Fibroblast of skin of scalp (primary cell): Measurements from ENCODE around the gene SMCR8.
"Not testable (repeated sequence)": the region's sequence is repeated elsewhere in the genome, so short reads cannot be mapped to it uniquely, and the experiment has no call there.

Source experiments
- DNase-seq: peaks from one replicate; pipeline ENCODE4 v3.0.0-alpha.2; 2013

SMCR8 gene

DNA sequence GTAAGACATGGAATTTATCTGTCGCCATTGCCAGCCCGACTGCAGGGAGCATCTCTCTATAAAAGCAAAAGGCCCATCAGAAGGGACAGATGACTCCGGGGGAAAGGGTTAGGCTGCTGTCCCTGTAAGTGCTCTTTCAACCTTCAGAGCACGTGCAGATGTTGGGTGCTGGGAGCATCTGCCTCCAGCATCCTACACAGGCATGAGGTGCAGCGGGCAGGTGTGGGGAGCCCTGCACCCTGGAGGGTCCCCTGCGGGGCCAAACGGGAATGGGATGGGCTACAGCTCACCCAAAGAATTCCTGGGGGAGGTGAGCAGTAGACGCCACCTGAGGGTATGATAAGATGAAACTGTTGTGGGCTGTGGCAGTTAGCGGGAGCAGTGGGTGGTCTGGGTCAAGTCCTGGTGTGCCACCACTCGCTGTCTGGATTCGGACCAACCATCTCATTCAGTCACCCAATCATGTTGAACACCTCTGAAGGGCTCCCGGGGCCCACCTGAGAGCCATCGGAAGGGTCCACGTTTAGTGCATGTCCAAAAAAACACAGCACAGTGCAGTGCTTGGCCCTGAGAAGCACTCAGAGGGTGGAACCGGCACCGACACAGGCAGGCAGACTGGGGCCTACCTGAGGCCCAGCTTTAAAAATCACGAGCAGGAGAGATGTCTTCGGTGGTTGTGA lies 3.8 kb downstream of the SMCR8 start:
- no peak for DNase-seq

DNA sequence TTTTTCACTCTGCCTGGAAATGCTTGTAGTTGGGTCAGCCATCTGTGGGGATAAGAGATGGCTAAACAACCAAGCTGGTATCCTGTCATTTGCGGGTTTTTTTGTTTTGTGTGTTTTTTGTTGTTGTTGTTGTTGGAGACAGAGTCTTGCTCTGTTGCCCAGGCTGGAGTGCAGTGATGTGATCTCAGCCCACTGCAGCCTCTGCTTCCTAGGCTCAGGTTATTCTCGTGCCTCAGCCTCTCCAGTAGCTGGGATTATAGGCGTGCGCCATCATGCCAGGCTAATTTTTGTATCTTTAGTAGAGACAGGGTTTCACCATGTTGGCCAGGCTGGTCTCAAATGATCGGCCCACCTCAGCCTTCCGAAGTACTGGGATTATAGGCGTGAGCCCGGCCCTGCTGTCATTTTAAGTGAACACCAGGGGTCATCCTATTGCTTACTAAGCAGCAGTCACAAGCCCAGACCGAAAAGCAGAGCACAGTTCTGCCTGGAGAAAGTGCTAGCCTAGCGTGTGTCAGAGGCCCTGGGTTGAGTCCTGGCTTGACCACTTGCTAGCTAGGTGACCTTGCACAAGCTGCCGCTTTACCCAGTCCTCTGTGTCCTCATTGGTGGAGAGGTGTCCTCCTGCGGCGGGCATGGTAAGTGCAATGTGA lies 4.6 kb downstream of the SMCR8 start:
- DNase-seq: peak; percentile 59

DNA sequence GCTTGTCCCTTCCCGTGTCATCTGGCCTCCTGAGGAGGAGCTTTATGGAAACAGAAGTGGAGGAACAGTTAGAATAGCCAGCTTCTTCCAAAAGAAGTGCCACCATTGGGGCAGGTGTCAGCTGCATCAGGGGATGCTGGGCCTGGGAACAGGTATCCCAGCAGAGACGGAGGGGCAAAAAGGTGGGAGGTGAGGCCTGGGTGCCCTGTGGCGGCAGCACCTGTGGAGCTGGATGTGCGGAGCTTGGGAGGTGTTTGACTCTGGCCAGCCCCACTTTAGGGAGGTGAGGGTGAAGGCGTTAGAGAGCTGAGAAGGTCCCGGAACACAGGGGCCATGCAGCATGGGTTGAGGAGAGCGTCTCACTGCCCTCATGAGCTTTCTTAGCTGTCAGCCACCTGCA lies 5.2 kb downstream of the SMCR8 start:
- DNase-seq: no peak

DNA sequence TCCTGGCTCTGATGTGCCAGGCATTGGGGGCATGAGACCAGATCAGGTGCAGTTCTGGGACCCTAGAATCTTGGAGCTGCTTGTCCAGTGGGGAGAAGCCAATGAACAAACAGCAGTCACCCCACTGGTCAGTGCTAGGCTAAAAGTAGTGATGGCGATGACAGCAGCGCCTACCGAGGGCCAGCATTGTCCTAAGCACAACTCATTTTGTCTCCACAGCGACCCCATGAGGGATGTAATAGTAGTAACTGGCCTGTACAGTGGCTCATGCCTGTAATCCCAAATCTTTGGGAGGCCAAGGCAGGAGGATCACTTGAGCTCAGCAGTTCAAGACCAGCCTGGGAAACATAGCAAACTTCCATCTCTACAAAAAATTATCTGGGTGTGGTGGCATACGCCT lies 6.2 kb downstream of the SMCR8 start:
- DNase-seq: peak; percentile 22

DNA sequence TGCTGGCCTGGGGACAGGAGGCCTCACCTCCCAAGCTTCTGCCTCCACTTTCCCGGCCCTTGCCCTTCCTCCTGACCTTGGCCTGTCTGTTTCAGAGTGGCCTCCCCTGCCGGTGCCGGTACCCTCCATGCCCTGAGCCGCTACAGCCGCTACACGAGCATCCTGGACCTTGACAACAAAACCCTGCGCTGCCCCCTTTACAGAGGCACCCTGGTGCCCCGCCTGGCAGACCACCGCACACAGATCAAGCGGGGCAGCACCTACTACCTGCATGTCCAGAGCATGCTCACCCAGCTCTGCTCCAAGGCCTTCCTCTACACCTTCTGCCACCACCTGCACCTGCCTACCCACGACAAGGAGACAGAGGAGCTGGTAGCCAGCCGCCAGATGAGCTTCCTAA lies 7.4 kb downstream of the SMCR8 start:
- DNase-seq: no peak

DNA sequence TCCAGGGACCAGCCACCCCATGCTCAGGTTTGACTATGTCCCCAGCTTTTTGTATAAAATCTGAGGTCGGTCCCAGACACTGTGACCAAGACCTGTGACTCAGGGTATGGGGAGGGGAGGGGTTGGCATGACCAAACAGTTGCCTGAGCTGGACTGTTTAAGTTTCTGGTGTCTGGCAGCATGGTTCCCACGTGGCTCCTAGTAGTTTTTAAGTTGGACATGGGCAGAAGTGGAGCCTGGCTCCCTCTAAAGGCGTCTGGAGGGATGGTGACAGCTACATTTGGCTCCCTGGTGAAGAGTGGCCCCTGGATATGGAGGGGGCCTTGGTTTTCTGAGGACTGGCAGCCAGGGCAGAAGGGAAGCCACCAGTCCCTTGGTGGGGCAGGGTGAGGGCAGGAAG lies 7.9 kb downstream of the SMCR8 start:
- no peak for DNase-seq

DNA sequence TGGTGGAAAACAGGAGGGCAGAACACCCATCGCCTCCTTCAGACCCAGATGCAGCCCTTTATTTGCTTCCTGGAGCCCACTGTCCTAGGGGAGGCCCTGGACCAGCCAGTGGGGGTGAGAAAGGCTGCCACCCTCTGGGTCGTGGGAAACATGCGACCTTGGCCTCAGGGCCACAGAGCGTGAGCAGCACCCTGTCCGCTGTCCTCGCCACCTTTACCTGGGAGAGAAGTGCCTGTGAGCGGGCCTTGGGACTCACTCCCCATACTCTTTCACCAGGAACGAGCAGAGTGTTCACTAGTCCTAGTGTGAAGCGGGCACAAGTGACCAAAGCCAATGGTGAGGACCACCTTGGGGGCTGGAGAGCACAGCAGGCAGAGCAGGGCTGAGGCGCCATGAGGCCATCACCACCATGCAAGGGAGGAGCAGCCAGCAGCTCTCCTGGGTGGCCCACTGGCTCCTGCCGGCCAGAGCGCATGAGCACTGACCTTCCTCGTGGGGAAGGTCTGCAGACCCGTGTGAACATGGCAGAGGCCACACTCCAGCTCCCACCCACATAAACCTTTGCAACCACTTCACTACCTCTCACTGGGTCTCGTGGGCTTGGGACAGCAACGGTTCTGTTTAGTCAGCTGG lies 8.5 kb downstream of the SMCR8 start:
- no peak for DNase-seq

DNA sequence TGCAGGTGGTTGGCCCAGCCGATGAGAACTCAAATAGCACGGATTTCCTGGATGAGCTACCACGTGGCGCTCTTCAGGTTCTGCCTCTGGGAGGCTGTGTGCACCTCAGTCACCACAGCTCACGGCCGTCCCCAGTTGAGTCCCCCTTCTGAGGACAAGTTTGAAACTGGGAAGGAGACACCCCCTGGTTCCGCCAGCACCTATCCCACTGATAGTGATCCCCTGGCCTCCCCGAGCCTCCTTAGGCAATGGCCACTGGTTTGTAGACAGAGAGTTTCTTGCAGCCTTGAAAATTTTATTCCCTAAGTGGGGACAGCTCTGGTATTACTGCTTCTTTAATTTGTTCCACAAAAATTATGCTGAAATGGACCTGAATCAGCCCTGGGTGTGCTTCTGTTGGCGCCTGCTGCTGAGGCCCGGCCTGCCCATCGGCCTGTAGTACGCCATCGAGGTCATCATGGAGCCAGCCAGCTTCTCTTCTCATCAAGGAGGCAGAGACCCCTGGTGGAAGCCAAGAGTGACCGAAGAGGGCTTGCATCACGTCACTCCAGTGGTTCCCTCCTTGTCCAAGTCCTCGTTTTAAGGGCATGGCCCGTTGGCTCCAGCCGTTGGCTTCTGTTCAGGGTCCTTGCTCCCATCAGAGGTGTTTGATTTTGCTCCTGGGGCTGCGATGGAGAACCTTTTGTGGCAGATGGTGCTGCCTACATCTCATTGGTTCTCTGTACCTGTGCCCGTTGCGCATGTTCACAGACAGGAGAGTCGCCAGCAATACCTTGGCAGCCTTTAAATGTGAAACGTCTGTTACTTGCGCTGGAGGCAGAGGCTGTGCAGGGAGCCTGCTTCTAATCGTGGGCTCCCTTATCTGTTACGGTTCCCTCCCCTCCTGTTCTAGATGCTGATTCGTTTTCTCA lies 9.3 kb downstream of the SMCR8 start:
- DNase-seq: no peak

DNA sequence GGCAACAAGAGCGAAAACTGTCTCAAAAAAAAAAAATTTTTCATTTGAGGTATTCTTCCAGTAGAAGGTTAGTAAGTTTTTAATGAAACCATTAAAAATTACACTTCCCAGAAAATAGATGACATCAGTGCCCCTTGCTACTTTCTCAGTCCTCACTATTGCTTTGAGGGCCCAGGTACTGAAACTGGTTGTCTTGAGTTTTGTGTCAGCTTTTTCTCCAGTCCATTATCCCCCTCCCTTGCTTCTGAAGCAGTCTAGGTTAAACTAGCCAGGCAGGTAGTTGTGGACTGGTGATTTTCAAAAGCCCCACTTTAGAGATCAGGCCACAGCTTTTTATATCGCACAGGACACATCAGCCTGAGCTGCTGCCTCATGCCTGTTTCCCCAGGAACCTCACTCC lies 10.9 kb downstream of the SMCR8 start:
- no peak for DNase-seq

DNA sequence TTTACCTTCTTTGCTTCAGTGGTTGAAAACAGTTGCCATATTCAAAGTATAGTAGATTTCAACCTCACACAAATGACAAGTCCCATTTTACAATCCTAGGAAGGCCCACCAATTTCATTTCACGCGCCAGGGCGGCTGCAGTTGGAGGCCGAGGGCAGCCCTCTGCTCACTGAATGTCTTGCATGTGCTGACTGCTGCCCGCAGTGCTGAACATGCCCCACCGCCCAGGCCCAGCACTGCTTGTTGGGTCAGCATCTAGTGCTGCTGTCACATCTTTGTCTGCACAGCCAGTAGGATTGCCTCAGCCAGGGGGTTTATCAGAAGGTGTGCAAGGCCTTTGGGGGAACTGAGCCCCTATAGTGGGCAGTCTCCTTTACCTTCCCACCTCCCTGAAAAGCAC lies 11.5 kb downstream of the SMCR8 start:
- DNase-seq: no peak

DNA sequence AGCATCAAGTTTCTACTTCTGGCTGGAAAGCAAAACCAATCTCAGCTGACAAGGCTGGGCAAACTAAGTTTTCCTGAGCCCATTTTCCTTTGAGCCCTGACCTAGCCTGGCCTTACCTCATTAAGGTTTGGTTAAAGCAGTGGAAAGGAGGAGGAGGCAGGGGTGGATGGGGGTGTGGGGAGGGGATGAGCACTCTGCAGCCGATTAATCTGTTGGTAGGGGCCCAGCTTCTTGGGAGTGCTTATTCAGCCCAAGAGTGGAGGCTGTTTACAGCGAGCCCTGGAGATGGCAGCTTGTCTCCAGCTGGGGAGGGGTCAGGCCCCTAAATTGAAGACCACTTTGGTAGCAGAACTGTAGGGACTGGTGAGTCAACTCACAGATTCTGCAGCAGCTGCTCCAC lies 12.0 kb downstream of the SMCR8 start:
- no peak for DNase-seq

DNA sequence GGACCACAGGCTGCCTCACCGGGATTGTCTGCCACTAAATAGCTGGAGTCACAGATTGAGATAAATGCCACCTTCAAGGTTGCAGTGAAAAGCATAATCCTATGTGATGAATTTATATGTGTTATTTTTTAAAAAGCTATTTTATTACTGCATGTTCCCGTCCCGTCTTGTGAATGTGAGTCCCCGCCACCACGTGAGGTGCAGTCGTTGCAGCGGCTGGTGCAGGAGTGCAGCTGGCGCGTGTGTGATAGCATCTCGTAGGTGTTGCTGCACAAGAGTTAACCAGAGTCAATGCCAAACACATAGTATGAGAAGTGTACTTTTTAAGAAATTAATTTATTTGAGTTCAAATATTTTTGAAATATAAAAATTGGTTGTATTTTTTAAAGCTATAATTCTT lies 12.5 kb downstream of the SMCR8 start:
- DNase-seq: no peak

DNA sequence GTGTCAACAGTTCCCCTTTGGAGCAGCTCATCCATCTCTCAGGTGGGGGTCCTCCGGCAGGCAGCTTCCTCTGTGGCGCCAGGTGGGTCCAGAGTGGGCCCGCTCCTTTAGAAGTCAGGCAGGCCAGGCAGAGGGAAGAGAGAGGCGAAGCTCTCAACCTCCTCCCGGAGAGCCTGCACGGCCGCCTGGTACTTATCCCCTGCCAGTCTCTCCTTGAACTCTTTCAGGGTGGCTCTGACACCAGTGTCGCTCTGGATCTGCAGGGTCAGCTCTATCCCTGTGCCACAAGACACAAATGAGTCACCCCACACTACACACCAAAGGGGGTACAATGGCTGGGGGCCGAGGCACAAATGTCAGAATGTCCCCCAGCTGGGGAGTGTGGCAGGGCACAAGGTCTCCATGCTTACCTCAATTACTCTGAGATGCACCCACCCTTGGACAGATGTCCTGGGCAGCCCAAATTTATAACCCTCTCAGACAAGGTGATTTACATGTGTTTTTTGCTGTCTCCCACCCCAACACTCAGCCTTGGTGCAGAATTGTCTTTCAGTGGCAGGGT lies 13.6 kb downstream of the SMCR8 start:
- DNase-seq: no peak

DNA sequence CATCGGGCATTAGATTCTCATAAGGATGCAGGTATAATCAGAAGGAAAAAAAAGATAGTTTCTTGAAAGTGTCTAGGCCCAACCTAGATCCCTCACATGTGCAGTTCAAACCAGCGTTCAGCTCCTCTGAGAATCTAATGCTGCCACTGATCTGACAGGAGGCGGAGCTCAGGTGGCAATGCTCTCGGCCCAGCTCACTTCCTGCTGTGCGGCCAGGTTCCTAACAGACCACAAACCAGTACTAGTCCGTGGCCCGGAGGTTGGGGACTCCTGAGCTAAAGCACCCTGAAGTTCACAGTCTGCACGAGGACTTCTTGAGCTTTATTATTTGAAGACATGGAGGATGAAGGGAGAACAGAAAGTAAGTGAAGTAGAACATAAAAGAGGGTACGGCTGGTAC lies 16.8 kb downstream of the SMCR8 start:
- DNase-seq: no peak

DNA sequence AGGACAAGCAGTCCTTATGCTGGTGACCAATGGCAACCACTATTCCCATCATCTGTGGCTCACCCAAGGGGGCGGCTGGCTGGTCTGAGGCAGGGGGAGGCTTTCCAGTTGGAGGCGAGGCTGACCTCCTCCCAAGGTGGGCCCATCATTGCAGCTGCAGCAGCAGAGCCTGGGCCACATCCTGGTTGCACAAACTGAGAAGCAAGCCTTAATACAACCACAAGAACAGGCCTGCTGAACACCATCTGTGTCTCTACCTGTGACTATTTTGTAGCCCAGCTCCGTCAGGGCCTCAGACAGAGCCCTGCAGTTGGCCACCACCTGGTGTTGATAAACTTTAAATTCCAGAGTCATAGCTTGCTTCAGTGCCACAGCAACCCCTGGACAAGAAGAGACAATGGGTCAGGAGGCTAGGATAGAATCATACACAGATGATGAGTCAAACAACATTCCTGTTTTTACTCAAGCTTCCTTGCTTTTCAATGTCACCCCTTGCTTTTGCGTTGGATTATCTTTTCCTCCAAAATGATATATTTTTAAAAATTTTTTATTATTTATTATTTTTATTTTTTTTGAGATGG lies 17.9 kb downstream of the SMCR8 start:
- no peak for DNase-seq

DNA sequence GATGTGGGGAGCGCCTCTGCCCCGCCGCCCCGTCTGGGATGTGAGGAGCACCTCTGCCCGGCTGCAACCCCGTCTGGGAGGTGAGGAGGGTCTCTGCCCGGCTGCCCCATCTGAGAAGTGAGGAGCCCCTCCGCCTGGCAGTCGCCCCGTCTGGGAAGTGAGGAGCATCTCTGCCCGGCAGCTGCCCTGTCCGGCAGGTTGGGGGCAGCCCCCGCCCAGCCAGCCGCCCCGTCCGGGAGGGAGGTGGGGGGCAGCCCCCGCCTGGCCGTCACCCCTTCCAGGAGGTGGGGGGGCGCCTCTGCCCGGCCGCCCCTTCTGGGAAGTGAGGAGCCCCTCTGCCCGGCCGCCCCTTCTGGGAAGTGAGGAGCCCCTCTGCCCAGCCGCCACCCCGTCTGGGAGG lies 23.1 kb downstream of the SMCR8 start:
- not testable (repeated sequence) for DNase-seq

DNA sequence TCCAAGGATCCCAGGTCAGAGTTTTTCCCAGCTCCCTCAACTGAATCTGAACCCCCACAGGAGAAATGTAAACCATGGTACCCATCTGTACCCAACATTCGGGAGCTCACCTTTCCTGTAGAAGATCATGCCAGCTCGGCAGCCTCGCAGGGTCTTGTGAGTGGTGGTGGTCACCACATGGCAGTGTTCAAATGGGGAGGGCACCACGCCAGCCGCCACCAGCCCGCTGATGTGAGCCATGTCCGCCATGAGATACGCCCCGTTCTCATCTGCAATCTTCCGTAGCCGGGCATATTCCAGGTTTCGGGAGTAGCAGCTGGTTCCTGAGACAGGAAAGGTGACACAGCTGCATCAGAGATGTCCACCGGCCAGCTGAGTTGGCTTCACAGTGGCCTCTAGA lies 24.8 kb downstream of the SMCR8 start:
- DNase-seq: no peak

DNA sequence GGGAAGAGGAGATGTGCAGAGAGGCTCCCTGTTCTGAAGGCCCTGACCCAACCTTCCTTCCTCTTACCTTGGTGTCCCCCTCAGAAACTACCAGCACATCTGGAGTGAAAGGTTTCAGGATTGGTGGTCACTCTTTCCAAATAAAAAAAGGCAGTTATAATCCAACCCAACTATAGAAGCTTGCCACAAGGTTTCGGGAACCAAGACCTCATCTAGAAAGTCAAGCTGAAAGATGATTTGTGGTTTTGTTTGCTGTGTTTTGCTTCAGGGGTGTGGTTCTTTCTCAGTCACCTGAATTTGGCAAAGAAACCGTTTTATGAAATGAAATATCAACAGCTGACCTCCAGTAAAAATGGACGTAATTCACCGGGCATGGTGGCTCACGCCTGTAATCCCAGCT lies 28.9 kb downstream of the SMCR8 start:
- DNase-seq: no peak

DNA sequence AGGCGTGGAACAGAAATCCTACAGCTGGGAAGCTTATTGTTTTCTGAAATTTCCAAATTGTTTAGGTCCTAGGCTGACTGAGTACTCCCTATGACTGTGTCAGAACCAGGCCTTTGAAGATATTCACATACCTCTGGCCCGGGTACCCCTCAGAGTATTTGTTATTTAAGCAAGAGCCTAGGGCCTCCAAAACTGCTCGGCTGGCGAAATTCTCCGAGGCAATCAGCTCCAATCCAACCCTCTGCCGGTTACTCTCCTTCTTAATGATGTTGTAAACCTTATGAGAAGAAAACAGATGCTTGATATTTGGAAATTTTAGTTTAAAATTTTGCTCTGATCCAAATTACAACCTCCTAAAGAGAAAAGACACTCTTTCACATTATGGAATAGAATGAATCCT lies 38.4 kb downstream of the SMCR8 start:
- no peak for DNase-seq

DNA sequence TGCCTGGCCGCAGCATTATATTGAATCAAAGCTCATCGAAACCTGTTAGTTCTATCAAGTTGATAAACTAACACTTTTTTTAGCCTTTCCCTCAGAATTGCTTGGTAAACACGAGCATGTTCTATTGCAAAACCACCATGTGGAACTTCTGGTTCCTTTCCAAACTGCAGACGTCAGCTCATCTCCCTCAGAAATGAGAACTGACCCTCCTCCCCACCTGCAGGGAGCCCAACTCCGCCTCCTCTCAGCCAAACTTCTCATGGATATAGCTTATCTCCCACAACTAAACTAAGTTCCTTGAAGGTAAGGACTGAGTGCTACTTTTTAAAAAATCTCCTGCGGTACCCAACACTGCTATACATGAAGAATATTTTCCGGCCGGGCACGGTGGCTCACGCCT lies 41.5 kb downstream of the SMCR8 start:
- DNase-seq: no peak

DNA sequence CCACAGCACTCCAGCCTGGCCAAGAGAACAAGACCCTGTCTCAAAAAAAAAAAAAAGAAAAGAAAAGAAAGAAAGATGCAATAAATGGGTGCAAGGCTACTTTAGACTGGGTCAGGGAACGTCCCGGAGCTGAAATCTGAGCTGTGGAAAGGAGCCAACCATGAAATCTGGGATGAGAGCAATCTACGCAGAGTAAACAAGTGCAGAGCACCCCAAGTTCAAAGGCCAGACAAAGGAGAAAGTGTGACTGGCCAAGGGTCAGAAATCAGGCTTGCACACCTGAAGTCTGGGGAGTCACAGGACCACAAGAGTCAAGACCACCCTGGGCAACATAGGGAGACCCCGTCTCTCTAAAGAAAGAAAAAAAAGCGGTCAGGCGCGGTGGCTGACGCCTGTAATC lies 45.4 kb downstream of the SMCR8 start:
- DNase-seq: no peak
